ELF-1 (cell line): ENCODE results near the gene ZFAND5.
A peak's percentile ranks its signal among the peaks of the same experiment; 100 is the strongest.

ENCODE experiments used
- DNase-seq: peaks from one replicate; pipeline ENCODE4 v3.0.0-alpha.2; 2016; ENCODE audit warnings: low read depth, low spot score

Gene ZFAND5

DNA sequence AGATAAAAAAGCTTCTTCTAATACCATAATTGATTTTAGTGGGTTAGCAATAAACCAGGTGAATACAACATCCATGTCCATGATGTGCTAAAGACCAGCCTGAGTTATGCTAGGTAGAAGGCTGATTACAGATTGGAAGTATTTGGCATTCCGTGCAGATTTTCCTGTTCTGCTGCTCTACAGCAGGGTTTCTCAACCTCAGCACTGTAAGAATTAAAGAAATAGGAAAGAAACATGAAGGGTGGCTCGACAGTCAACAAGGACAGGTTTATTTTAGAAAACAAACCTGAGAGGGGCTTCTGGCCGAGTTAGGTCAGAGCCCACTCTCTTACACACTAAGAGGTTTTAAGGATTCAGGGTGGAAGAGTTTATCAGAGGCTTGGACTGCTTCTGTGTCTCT, 42.3 kb downstream of the ZFAND5 start:
- DNase-seq: no peak

DNA sequence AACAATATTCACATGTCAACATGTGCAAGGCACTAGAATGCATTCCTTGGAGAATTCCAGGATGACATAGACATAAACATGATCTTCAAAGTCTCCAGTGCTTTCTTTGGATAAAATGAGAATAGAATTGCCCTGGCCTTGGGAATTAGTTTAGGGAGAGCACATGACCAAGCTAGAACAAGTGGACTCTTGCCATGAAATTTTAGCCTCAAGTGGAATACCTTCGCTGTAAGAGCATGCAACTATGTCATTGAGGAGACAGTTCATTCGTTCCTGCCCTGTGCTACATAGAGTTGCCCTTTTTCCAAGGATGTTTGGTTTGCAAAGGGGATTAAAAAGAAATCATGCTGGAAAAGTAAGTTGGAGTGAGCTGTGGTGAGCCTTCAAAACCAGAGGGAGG, 42.7 kb downstream of the ZFAND5 start:
- DNase-seq: no peak

DNA sequence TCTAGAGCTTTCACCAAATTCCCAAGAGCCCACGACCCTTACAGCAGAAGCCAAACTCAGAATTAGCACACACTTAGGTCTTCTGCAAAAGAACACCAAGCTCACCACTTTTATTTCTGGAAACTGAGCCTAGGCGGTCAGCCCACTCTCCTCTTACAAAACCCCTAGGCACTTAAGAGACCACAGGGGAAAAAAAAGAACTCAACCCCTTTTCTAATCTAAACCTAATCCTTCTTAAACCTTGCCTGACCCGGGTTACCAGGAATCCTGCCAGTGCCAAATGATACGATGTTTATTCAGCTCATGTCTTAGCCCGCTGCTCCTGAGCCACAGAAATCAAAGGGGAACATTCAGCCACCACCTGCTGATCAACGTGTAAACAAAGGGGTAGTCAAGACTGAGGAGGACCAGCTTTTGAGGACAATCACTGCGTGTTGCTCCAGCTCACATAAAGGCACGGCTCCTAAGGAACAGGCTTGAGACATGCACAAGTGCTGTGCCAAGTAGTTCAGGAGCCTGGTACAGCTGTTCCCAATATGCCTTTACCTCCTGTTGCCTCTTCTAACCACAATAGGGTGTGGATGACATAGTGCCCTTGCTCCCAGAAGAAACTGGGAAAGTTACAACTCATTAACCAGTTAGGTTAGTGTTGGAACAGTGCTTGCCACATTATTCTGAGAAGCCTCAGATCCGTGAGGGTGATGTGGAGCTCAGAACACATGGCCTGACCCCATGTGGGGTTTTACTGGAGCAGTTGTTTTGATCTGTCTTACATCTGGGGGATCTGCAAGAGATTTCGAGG, 49.3 kb downstream of the ZFAND5 start:
- DNase-seq: peak; percentile 59

DNA sequence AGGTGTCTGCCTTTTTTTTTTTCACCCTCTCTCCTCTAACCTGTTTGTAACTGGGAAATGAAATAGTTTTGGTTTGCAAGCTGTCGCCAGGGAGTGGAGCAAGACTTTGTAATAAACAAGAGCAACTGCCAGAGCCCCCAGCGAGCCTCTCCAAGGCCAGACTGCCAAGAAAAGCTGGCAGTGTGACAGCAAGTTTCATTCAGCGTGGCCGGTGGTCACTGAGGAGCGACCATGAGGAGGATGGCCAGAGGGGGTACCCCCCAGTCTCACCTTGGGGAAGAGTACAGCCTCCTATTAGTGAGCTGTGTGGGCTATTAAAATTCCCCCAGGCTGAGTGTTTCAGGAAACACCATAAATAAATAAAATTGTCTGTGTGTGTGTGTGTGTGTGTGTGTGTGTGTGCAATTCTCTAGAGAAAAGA, 49.9 kb downstream of the ZFAND5 start:
- peak; percentile 30 for DNase-seq

DNA sequence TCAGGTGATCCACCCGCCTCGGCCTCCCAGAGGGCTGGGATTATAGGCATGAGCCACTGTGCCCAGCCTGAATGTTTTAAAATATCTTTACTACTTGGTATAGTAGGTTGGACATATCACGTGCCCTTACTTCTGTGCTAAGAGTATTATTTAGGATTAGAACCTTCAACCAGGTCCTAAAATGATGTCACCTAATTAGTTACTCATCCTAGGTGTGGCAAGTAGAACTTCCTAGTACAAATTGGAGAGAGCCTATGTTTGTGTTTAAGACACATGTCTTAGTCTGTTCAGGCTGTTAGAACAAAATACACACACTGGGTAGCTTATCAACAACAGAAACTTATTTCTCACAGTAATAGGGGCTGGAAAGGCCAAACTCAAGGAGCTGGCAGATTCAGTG, 51.5 kb downstream of the ZFAND5 start:
- DNase-seq: no peak

DNA sequence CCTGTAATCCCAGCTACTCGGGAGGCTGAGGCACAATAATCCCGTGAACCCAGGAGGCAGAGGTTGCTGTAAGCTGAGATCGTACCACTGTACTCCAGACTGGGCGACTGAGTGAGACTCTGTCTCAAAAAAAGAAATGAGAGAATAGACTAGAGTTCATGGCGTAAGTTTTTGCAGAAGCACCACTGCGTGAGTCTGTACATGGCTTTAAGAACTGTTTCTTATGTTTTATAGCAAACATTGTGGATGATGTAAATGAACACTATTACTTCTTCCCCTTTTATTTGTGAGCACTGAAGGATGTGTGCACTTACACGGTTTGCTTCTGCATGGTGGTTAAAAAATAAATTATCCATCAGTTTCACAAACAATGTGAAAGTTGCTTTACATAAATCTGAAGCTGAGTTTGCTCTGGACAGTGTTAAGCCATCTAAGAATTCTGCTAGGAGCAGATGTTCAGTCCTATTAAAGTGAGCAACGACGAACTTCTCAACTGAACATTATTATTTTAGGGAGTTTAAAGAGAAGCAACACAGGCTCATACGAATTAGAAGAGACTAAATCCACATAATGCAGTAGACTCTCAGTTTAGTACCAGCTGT, 52.5 kb downstream of the ZFAND5 start:
- DNase-seq: no peak

DNA sequence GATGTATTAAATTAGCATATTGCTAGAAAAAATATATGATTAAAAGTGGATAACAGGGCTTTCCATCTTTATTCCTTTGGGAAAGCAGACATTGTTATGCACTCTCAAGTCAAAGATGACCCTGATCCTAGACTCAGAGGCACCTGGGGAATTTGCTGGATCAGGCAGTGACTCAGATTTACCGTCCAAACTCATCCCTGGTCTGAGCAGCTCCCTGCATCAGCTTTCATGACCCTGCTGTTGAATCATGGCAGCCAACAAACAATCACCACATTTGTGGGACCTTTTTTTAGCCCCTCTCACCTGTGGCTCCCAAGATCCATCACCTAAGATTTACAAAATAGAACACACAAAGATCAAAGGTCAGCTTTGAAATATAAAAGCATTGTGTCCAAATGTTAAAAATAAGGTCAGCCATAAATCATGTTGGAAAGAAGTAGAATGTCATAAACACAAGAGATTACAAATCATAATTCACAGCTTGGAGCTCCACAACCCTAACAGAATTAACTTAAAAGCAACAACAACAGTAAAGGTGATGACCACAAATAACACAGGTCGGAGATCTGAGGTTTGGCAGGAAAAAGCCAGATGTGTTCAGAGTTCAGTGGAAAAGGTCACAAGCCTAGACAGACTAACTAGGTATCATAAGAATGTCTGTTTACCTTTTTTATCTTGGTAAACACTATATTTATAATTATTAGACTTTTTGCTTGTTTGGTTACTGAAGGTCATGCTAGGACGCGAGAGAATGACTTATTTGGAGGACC, 55.5 kb downstream of the ZFAND5 start:
- no peak for DNase-seq

DNA sequence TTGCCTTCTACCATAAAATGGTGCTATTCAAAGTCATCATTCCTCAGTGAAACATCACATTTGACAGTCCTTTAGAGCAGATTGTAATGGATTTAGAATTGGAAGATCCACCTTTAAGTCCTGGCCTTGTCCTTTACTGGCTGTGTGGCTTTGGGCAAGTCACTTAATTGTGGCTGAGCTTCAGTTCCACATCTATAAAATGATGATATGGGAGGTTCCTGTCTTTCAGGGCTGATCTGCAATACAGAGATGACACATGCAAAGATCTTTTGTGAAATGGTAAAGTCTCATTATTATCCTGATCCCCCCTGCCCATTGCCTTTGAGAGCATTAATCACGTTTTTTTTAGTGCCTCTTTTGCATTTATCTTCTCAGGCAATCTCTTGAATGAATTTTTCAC, 58.2 kb downstream of the ZFAND5 start:
- DNase-seq: no peak

DNA sequence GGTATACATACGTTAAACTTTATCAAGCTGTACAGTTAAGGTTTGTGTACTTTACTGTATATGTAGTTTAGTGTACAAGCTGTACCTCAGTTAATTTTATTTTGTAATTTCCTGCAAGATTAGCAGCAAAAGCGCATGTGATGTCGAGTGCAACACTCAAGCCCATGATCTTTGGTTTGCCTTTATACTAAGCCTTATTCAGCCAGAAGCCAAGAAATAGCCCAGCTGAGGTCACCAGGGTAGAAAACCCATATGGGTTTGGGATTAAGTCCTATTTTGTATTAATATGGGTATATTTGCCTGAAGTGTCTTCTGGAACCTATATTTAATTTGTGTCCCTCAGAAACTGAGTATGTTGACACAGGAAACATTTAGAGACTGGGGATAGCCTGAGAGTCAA, 59.3 kb downstream of the ZFAND5 start:
- DNase-seq: no peak

DNA sequence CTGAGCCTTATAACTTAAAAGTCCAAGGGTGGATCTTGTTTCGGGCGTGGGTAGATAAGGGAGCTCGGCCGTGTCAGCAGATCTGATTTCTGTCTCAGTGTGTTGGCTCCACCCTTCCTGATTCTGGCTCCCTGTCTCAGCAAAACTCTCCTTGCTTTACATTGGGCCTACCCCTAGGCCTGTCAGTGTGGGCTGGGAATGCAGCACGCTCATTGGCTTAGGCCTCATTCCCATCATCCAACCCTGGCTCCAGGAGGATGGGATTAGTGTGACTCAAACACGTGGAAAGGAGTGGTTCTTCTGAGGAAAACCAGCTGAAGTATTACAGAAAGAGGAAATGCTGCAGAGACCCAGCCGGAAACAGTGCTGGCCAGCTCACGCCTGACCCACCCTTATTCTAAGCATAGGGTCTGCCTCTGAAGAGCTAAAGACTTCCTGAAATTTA, 59.9 kb downstream of the ZFAND5 start:
- peak; percentile 84 for DNase-seq

DNA sequence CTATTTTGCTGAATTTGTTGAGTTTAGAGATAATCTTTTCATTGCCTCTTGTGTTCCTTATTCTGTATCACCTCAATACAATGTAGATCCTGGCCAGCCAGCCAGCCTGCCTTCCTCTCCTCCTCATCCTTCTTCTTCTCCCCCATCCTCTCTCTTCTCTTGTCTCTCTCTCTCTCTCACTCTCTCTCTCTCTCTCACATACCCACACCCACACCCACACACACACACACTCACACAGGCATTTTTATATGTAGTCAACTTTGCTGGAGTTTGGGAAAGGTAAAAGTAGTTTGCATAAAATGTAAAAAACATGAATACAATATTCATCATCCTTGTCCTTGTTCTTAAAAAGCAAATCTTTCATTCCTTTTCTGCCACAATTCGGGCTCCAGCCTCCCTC, 60.5 kb downstream of the ZFAND5 start:
- DNase-seq: no peak
